Tibial artery (tissue), 4 donors: ENCODE data around the gene IL4R.
A peak's percentile ranks its signal among the peaks of the same experiment; 100 is the strongest.

ENCODE experiments used
- DNase-seq, 2 donors: peaks; one replicate each; pipeline ENCODE4 v3.0.0-alpha.2; 2019
- H3K27ac ChIP-seq, 2 donors: fragments of 200-600 bp; sonication (generic) in 1 of 2; 1 replicate in 1 of 2; 2 replicates in 1 of 2; pipeline ENCODE4 v1.5.1; 2018 to 2019; ENCODE audit warnings: mild to moderate bottlenecking in 1 of 2
- H3K27me3 ChIP-seq, 2 donors: fragments of 200-600 bp; sonication (generic) in 1 of 2; one replicate each; pipeline versions ENCODE4 v1.5.1 to v1.6.0; 2016 to 2019
- H3K36me3 ChIP-seq, 3 donors: fragments of 200-600 bp; sonication (generic) in 2 of 3; one replicate each; pipeline ENCODE4 v1.5.1; 2016 to 2019; ENCODE audit warnings: mild to moderate bottlenecking in 2 of 3
- H3K4me1 ChIP-seq, 4 donors: fragments of 200-600 bp; sonication (generic) in 2 of 4; 1 replicate in 3 of 4; 2 replicates in 1 of 4; pipeline ENCODE4 v1.5.1; 2016 to 2019
- H3K4me3 ChIP-seq, 2 donors: fragments of 200-600 bp; sonication (generic) in 1 of 2; 1 replicate in 1 of 2; 2 replicates in 1 of 2; pipeline ENCODE4 v1.5.1; 2018 to 2019; ENCODE audit warnings: mild to moderate bottlenecking in 2 of 2
- H3K9me3 ChIP-seq, 3 donors: fragments of 200-600 bp; sonication (generic) in 1 of 3; one replicate each; pipeline ENCODE4 v1.5.1; 2016 to 2019
- intact Hi-C: fragments of 100-400 bp; cut with DNase I; formaldehyde crosslinking; loops from one replicate; pipeline ENCODE4 v1.15.0; 2023; ENCODE audit warnings: low total_unique reads
- TF ChIP-seq, protein P1 (sequence below), 2 experiments: fragments of 200-600 bp in 1 of 2; fragments of 450-650 bp in 1 of 2; IDR thresholded peaks; one replicate each; pipeline ENCODE4 v1.5.1; 2017 to 2019; ENCODE audit warnings: antibody characterized with exemption in 2 of 2, mild to moderate bottlenecking in 1 of 2, moderate library complexity in 1 of 2

Gene IL4R

GRCh38 chr16:27359051-27359450 lies 45.3 kb downstream of the IL4R start:
- TF ChIP-seq, protein P1, sequence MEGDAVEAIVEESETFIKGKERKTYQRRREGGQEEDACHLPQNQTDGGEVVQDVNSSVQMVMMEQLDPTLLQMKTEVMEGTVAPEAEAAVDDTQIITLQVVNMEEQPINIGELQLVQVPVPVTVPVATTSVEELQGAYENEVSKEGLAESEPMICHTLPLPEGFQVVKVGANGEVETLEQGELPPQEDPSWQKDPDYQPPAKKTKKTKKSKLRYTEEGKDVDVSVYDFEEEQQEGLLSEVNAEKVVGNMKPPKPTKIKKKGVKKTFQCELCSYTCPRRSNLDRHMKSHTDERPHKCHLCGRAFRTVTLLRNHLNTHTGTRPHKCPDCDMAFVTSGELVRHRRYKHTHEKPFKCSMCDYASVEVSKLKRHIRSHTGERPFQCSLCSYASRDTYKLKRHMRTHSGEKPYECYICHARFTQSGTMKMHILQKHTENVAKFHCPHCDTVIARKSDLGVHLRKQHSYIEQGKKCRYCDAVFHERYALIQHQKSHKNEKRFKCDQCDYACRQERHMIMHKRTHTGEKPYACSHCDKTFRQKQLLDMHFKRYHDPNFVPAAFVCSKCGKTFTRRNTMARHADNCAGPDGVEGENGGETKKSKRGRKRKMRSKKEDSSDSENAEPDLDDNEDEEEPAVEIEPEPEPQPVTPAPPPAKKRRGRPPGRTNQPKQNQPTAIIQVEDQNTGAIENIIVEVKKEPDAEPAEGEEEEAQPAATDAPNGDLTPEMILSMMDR (IDR thresholded peaks at IDR 0.05), result no peak
- Histone ChIP-seq H3K4me1 (peaks cover 0 to 6% (median 2%) of the 10 kb centered on the region in 4 donors), H3K36me3 (peaks cover 61 to 94% (median 91%) of the 10 kb centered on the region in 3 donors), H3K9me3 (no peaks in the 10 kb centered on the region), H3K4me3 (no peak overlapping the region), H3K27ac (peak overlapping the region in 1 of 2 donors; percentile 3), H3K27me3 (no peaks in the 10 kb centered on the region)
- DNase-seq, result no peak
- intact Hi-C loops, result no loop called here

DNA sequence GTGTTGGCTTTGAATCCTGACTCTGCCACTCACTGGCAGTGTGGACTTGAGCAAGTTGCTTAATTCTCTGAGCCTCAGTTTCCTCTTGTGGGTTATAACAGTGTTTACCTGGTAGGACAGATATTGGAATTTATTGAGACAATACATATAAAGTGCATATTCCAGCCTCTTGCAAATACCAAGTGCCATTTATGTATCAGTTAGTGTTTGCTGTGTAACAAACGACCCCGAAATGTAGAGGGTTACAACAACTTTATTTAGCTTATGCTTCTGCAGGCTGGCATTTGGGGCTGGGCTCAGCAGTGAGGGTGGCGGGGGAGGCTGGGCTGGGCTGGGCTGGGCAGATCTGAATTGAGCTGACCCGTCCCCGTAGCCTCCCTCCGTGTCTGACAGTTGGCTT lies 45.8 kb downstream of the IL4R start:
- peaks cover 0 to 6% (median 2%) of the 10 kb centered on the region in 4 donors for H3K4me1 ChIP-seq
- TF ChIP-seq, protein P1 (IDR thresholded peaks at IDR 0.05), result no peak
- H3K36me3 ChIP-seq, result peaks cover 60 to 92% (median 91%) of the 10 kb centered on the region in 3 donors
- H3K27me3 ChIP-seq, result no peaks in the 10 kb centered on the region
- intact Hi-C loops, result no loop called here
- no peak overlapping the region for H3K4me3 ChIP-seq
- no peak overlapping the region for H3K27ac ChIP-seq
- no peaks in the 10 kb centered on the region for H3K9me3 ChIP-seq
- DNase-seq, result no peak

- TF ChIP-seq, protein P1 (IDR thresholded peaks at IDR 0.05), result no peak
- DNase-seq, result no peak
- Histone ChIP-seq H3K4me3 (no peak overlapping the region), H3K9me3 (no peaks in the 10 kb centered on the region), H3K27ac (no peak overlapping the region), H3K27me3 (no peaks in the 10 kb centered on the region), H3K4me1 (peaks cover 0 to 6% (median 3%) of the 10 kb centered on the region in 4 donors), H3K36me3 (peaks cover 58 to 71% (median 70%) of the 10 kb centered on the region in 3 donors)
- intact Hi-C loops, result no loop called here
Observed at GRCh38 chr16:27361987-27362386, 48.2 kb downstream of the IL4R start.

DNA sequence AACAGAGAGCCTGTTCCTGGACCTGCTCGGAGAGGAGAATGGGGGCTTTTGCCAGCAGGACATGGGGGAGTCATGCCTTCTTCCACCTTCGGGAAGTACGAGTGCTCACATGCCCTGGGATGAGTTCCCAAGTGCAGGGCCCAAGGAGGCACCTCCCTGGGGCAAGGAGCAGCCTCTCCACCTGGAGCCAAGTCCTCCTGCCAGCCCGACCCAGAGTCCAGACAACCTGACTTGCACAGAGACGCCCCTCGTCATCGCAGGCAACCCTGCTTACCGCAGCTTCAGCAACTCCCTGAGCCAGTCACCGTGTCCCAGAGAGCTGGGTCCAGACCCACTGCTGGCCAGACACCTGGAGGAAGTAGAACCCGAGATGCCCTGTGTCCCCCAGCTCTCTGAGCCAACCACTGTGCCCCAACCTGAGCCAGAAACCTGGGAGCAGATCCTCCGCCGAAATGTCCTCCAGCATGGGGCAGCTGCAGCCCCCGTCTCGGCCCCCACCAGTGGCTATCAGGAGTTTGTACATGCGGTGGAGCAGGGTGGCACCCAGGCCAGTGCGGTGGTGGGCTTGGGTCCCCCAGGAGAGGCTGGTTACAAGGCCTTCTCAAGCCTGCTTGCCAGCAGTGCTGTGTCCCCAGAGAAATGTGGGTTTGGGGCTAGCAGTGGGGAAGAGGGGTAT lies 48.9 kb downstream of the IL4R start:
- H3K27me3 ChIP-seq, result no peaks in the 10 kb centered on the region
- peak overlapping the region in 1 of 2 donors; percentile 30 for H3K27ac ChIP-seq
- peaks cover 54 to 66% (median 63%) of the 10 kb centered on the region in 3 donors for H3K36me3 ChIP-seq

GRCh38 chr16:27363246-27363632 lies 49.5 kb downstream of the IL4R start:
- H3K4me1 ChIP-seq, result peaks cover 0 to 16% (median 9%) of the 10 kb centered on the region in 4 donors
- peak overlapping the region in 1 of 2 donors; percentile 30 for H3K27ac ChIP-seq
- DNase-seq, result no peak
- no peak overlapping the region for H3K4me3 ChIP-seq
- peaks cover 49 to 62% (median 60%) of the 10 kb centered on the region in 3 donors for H3K36me3 ChIP-seq
- intact Hi-C loops, result no loop called here
- H3K9me3 ChIP-seq, result no peaks in the 10 kb centered on the region
- no peaks in the 10 kb centered on the region for H3K27me3 ChIP-seq
- TF ChIP-seq, protein P1 (IDR thresholded peaks at IDR 0.05), result no peak

More for the DNA sequence above, 48.9 kb downstream of the IL4R start:
- Histone ChIP-seq H3K9me3 (no peaks in the 10 kb centered on the region), H3K4me3 (no peak overlapping the region), H3K4me1 (peaks cover 0 to 13% (median 5%) of the 10 kb centered on the region in 4 donors)
- no peak for DNase-seq
- intact Hi-C loops, result no loop called here
- TF ChIP-seq, protein P1 (IDR thresholded peaks at IDR 0.05), result no peak
